ENCODE data around the gene ARHGAP8. TPM values are rescaled to one million over a fixed set of nuclear protein-coding genes. Genes with fewer than 3 reads are reported as not detected.
A peak's percentile ranks its signal among the peaks of the same experiment; 100 is the strongest.

The ARHGAP8 gene
- total and polyA plus RNA-seq, 10 donors, result 2.7 to 71.6 (median 19.7) TPM

- Histone ChIP-seq H3K27ac (no peak overlapping the region), H3K4me3 (no peak overlapping the region), H3K9me3 (no peaks in the 10 kb centered on the region), H3K27me3 (replicated peaks in 1 of 7) (no peaks in the 10 kb centered on the region), H3K4me1 (peaks cover 0 to 11% (median 6%) of the 10 kb centered on the region in 6 donors), H3K36me3 (peaks cover 0 to 11% (median 0%) of the 10 kb centered on the region in 6 donors)
- WGBS, 5 donors, result 7 to 96% (median 90%) methylated on average over 2 of the region's 2 CpGs
- DNase-seq, result no peak
- TF ChIP-seq POLR2A (IDR thresholded peaks at IDR 0.05) (no peak), POLR2AphosphoS5 (IDR thresholded peaks at IDR 0.05) (no peak), CTCF (IDR thresholded peaks at IDR 0.05 in 8 of 11, conservative IDR thresholded peaks at IDR 0.05 in 3 of 11) (no peak)
- intact Hi-C loops (cut with DNase I; ENCODE audit: low total_unique reads), result no loop called here
Observed at GRCh38 chr22:44813416-44813815, 61.0 kb downstream of the ARHGAP8 start.

GRCh38 chr22:44814266-44815098, 62.1 kb downstream of the ARHGAP8 start:
- 81 to 95% (median 89%) methylated on average over 20 to 25 of the region's 25 CpGs for WGBS, 5 donors
- peak; percentile 64 for DNase-seq
- intact Hi-C loops (cut with DNase I; ENCODE audit: low total_unique reads), result no loop called here

DNA sequence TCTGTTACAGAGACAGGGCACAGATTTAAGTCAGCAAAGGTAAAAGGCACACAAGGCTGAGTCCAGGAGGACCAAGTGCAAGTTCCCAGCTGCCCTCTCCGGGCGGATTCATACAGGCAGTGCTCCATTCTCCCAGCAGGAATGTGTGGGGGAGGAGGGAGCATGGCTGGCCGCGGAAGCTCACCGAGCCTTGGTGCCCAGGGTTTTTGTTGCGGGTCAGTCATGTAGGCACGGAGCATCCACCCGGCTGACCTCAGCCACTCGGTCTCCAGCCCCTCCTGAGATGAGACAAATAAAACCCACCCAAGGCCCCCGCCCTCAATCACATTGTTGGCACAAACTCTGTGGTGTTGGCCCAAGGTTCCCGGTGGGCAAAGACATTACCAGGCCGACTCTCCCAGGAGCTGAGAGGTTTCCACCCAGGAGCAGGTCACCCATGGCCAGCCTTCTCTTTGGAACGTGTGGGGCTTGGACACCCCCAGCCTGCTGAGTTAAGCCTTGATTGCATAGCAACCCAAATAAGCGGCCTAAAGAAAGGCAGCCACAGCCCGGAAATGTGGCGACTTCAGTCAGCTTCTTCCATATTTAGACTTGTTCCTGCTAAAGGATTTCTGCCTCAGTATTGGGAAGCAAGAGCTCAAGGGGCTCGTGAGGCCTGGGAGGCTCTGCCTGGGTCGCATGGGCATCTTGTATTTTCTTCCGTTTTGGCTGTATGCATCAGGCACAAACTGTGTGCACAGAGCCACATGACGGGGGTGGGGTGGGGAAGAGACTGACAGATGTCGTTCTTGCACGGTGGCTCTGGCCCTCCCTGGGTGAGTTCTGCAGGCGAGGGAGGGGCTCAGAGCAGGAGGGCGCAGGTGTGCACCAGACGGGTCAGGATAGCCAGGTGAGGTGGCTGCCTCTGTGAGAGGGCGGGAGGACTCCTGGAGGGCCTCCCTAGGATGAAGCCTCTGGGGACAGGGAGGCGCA, 63.0 kb downstream of the ARHGAP8 start:
- peak; percentile 47 for DNase-seq
- intact Hi-C loops (cut with DNase I; ENCODE audit: low total_unique reads), result no loop called here
- Histone ChIP-seq H3K4me3 (no peak overlapping the region), H3K4me1 (peaks cover 0 to 7% (median 3%) of the 10 kb centered on the region in 6 donors), H3K9me3 (no peaks in the 10 kb centered on the region), H3K36me3 (peaks cover 0 to 11% (median 0%) of the 10 kb centered on the region in 6 donors), H3K27ac (no peak overlapping the region), H3K27me3 (replicated peaks in 1 of 7) (peaks cover 0 to 3% (median 0%) of the 10 kb centered on the region in 7 donors)
- 80 to 89% (median 80%) methylated on average over 24 to 27 of the region's 27 CpGs for WGBS, 5 donors
- TF ChIP-seq POLR2AphosphoS5 (IDR thresholded peaks at IDR 0.05) (no peak), CTCF (IDR thresholded peaks at IDR 0.05 in 8 of 11, conservative IDR thresholded peaks at IDR 0.05 in 3 of 11) (no peak), POLR2A (IDR thresholded peaks at IDR 0.05) (no peak)

More at GRCh38 chr22:44814266-44815098, 62.1 kb downstream of the ARHGAP8 start:
- Histone ChIP-seq H3K4me3 (no peak overlapping the region), H3K9me3 (no peaks in the 10 kb centered on the region), H3K27me3 (replicated peaks in 1 of 7) (no peaks in the 10 kb centered on the region), H3K4me1 (peaks cover 0 to 11% (median 2%) of the 10 kb centered on the region in 6 donors), H3K27ac (no peak overlapping the region), H3K36me3 (peaks cover 0 to 11% (median 0%) of the 10 kb centered on the region in 6 donors)
- no peak for TF ChIP-seq CTCF (IDR thresholded peaks at IDR 0.05 in 8 of 11, conservative IDR thresholded peaks at IDR 0.05 in 3 of 11)
- TF ChIP-seq POLR2AphosphoS5 (IDR thresholded peaks at IDR 0.05), result no peak
- TF ChIP-seq POLR2A (IDR thresholded peaks at IDR 0.05), result no peak
